GM19372 (cell line): ENCODE results near the gene MYO1D.

Source experiments
- ATAC-seq: cut with Tn5 transposase; IDR thresholded peaks from one replicate; pipeline ENCODE4 v1.9.1; 2021; ENCODE audit warnings: mild to moderate bottlenecking, low read depth, moderate library complexity; ENCODE audit not compliant: unreplicated experiment

Gene MYO1D

GRCh38 chr17:32485261-32486110 is 391.4 kb downstream of the MYO1D start:
- no peak for ATAC-seq

- ATAC-seq: no peak
Observed at GRCh38 chr17:32484628-32485027, 392.3 kb downstream of the MYO1D start.

GRCh38 chr17:32484041-32484461 is 392.9 kb downstream of the MYO1D start:
- ATAC-seq: no peak

GRCh38 chr17:32483451-32484019 is 393.4 kb downstream of the MYO1D start:
- no peak for ATAC-seq

- ATAC-seq: no peak
Observed at GRCh38 chr17:32482568-32483320, 394.2 kb downstream of the MYO1D start.

- no peak for ATAC-seq
Observed at GRCh38 chr17:32481193-32481592, 395.7 kb downstream of the MYO1D start.

GRCh38 chr17:32479074-32479617 is 397.8 kb downstream of the MYO1D start:
- ATAC-seq: no peak

- ATAC-seq: no peak
Observed at GRCh38 chr17:32477220-32477619, 399.7 kb downstream of the MYO1D start.

GRCh38 chr17:32475258-32475657 is 401.7 kb downstream of the MYO1D start:
- no peak for ATAC-seq

- no peak for ATAC-seq
Observed at GRCh38 chr17:32471652-32472051, 405.3 kb downstream of the MYO1D start.

- no peak for ATAC-seq
Observed at GRCh38 chr17:32470405-32471167, 406.3 kb downstream of the MYO1D start.

- no peak for ATAC-seq
Observed at GRCh38 chr17:32467949-32468348, 409.0 kb downstream of the MYO1D start.

GRCh38 chr17:32464374-32464773 is 412.6 kb downstream of the MYO1D start:
- ATAC-seq: no peak

GRCh38 chr17:32463304-32463703 is 413.6 kb downstream of the MYO1D start:
- ATAC-seq: no peak

- ATAC-seq: no peak
Observed at GRCh38 chr17:32461853-32462617, 414.9 kb downstream of the MYO1D start.

GRCh38 chr17:32461498-32461852 is 415.4 kb downstream of the MYO1D start:
- no peak for ATAC-seq

- ATAC-seq: no peak
Observed at GRCh38 chr17:32460054-32460453, 416.9 kb downstream of the MYO1D start.

- ATAC-seq: no peak
Observed at GRCh38 chr17:32458371-32458770, 418.6 kb downstream of the MYO1D start.

GRCh38 chr17:32453370-32453769 is 423.6 kb downstream of the MYO1D start:
- no peak for ATAC-seq

- no peak for ATAC-seq
Observed at GRCh38 chr17:32452281-32452680, 424.6 kb downstream of the MYO1D start.
